GM12874 (cell line): ENCODE results near the gene NFATC2.

Experiments used
- CTCF ChIP-seq: IDR thresholded peaks from 2 replicates; pipeline ENCODE4 v1.5.1; 2011; ENCODE audit warnings: low read depth, mild to moderate bottlenecking, control low read depth, low read length, moderate library complexity; ENCODE audit not compliant: insufficient read depth

Gene NFATC2

GRCh38 chr20:51378171-51378928 lies 164.2 kb downstream of the NFATC2 start:
- TF ChIP-seq CTCF, result 0 out of 2 replicates have a peak, but pooled peaks have one; percentile 17

GRCh38 chr20:51377132-51377531 lies 165.4 kb downstream of the NFATC2 start:
- TF ChIP-seq CTCF, result no peak

- no peak for TF ChIP-seq CTCF
Observed at GRCh38 chr20:51376111-51376510, 166.4 kb downstream of the NFATC2 start.

- TF ChIP-seq CTCF, result no peak
Observed at GRCh38 chr20:51375561-51375960, 167.0 kb downstream of the NFATC2 start.

- no peak for TF ChIP-seq CTCF
Observed at GRCh38 chr20:51374961-51375360, 167.6 kb downstream of the NFATC2 start.

- no peak for TF ChIP-seq CTCF
Observed at GRCh38 chr20:51374456-51374830, 168.1 kb downstream of the NFATC2 start.

GRCh38 chr20:51373713-51374455 lies 168.6 kb downstream of the NFATC2 start:
- TF ChIP-seq CTCF, result no peak
